ENCODE results near the gene JPH3.

JPH3 gene

GRCh38 chr16:87638736-87639135 is 36.4 kb downstream of the JPH3 start:
- no peak overlapping the region for H3K4me3 ChIP-seq (ENCODE audit: low read length)
- DNase-seq (ENCODE audit: low read depth, low spot score): no peak

- DNase-seq (ENCODE audit: low read depth, low spot score): no peak
- H3K4me3 ChIP-seq (ENCODE audit: low read length): no peak overlapping the region
Observed at GRCh38 chr16:87641721-87642120, 39.4 kb downstream of the JPH3 start.

- DNase-seq (ENCODE audit: low read depth, low spot score): no peak
- no peak overlapping the region for H3K4me3 ChIP-seq (ENCODE audit: low read length)
Observed at GRCh38 chr16:87642491-87642890, 40.2 kb downstream of the JPH3 start.

- H3K4me3 ChIP-seq (ENCODE audit: low read length): no peak overlapping the region
- no peak for DNase-seq (ENCODE audit: low read depth, low spot score)
Observed at GRCh38 chr16:87644186-87644585, 41.9 kb downstream of the JPH3 start.

- H3K4me3 ChIP-seq (ENCODE audit: low read length): no peak overlapping the region
- no peak for DNase-seq (ENCODE audit: low read depth, low spot score)
Observed at GRCh38 chr16:87644596-87644995, 42.3 kb downstream of the JPH3 start.

DNA sequence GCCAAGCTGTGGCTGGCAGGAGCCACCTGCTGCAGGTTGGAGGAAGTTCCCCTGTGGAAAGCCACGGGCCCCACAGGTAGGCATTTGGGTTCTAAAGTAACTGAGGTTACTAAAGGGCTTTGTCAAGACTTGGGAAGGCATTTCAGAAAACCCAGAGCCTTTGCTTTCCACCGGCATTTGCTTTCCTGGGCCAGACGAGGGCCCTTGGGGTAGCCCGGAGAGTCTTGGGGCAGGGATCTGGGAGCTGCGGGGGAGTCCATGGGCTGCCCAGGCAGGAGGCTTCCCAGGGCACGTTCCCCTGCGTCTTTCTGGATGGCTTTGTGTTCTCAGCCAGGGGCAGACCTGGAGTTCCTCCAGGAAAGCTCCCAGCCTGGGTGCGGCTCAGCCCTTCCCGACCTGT is 43.5 kb downstream of the JPH3 start:
- no peak overlapping the region for H3K4me3 ChIP-seq (ENCODE audit: low read length)
- no peak for DNase-seq (ENCODE audit: low read depth, low spot score)

DNA sequence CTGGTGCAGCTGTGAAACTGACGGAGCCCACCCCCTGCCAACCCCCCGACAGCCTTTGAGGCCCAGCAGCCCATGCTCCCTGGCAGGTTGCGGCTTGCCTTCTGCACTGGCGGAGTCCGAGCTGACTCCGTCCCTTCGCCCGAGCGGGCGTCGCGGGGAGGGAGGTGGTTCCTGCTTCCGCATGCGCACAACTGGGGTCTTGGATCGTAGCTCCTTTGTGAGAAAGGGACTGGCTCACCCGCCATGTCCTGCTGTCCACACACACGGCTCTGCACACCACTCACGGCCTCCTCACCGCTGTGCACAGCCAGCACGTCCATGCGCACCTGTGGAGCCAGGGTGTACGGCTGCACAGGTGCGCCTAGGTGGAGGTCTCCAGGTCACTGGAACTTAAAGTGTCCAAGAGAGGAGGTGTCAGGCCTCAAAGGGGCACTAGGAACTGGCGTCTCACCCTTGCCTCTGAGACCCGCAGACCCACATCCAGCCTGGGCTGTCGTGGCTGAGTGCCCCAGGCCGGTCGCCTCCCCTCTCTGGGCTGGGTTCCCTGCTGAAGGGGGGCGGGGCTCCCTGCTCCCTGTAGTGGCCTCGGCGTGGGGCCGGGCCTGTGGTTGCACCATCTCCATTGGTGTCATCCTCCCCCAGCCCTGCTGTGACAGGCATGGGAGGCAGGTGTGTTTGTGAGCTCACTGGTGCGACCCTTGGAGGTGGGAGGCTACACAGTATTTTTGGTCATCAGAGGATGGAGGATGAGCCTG is 45.3 kb downstream of the JPH3 start:
- DNase-seq (ENCODE audit: low read depth, low spot score): no peak
- no peak overlapping the region for H3K4me3 ChIP-seq (ENCODE audit: low read length)

DNA sequence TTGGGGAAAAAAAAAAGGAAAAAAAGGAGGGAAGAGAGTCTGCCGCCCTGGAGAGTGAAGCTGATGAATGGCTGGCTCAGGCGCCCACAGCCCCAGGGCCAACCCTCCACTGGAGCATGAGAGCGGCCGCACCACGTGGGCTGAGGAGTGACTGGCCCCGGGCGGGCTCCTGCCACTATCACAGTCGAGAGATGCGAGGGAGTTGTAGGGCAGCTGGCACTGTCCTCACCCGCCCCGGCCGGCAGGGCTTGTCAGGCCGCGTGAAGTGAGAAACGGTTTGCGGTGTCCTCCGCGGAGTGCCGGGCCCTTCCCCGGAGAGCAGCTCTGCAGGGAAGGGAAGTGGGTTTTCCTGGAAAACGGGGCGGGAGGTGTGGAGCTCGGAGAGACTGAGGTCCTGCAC is 45.9 kb downstream of the JPH3 start:
- H3K4me3 ChIP-seq (ENCODE audit: low read length): no peak overlapping the region
- no peak for DNase-seq (ENCODE audit: low read depth, low spot score)

GRCh38 chr16:87648698-87649487 is 46.6 kb downstream of the JPH3 start:
- no peak overlapping the region for H3K4me3 ChIP-seq (ENCODE audit: low read length)
- DNase-seq (ENCODE audit: low read depth, low spot score): no peak

GRCh38 chr16:87652386-87652785 is 50.1 kb downstream of the JPH3 start:
- H3K4me3 ChIP-seq (ENCODE audit: low read length): no peak overlapping the region
- no peak for DNase-seq (ENCODE audit: low read depth, low spot score)

DNA sequence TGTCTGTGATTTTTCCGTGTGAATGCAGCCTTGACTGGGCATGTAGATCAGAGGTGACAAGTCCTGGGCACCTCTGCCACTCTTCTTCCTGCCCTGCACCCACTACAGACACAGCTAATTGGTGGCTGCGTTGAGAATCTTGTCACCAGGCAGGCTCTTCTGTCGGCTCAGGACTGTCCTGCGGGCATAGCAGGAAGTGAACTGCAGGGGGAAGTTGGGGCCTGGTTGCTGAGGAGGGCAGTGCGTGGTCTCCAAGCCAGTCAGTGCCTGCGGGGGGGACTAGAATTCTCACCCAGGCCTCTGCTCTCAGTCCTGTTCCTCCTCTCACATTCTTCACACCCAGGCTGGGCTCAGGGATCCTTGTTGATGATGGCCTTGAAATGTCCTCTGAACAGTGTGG is 50.5 kb downstream of the JPH3 start:
- H3K4me3 ChIP-seq (ENCODE audit: low read length): no peak overlapping the region
- no peak for DNase-seq (ENCODE audit: low read depth, low spot score)

DNA sequence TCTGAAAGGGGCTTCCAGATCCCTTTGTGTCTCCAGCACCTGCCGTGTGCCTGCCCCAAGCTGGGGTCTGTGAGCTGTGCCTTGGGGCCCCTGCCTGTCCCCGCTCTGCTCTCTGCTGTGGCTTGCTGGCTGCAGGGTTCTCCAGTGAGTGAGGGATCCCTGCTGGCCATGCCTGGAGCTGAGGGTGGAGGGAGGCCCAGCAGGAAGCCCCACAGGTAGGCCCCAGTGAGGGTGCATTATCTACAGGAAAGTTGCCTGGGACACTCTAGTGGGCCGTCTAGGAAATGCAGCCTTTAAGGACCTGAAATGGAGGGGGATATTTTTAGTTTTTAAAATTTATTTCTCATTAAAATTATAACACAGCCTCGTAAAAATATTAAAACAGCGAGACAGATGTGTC is 50.9 kb downstream of the JPH3 start:
- DNase-seq (ENCODE audit: low read depth, low spot score): peak; percentile 29
- no peak overlapping the region for H3K4me3 ChIP-seq (ENCODE audit: low read length)

DNA sequence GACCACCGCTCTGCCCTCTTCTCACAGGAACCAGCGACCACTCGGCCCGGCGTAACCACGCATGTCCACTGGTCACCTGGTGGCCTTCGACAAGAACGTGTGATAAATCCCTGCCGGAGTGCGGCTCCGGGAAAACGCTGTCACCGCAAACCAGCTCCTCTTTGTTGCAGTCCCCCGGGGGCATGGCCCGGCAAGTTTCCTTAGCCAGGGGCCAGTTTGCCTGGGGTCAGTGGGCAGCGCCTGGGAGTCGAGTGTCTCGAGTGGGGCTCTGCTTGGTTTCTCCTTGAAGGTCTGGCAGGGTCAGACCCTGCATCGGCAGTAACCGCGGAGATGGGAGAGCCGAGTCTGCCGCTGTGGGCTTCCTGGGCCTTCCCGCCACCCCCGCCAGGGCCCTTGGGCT is 52.5 kb downstream of the JPH3 start:
- DNase-seq (ENCODE audit: low read depth, low spot score): no peak
- H3K4me3 ChIP-seq (ENCODE audit: low read length): no peak overlapping the region

DNA sequence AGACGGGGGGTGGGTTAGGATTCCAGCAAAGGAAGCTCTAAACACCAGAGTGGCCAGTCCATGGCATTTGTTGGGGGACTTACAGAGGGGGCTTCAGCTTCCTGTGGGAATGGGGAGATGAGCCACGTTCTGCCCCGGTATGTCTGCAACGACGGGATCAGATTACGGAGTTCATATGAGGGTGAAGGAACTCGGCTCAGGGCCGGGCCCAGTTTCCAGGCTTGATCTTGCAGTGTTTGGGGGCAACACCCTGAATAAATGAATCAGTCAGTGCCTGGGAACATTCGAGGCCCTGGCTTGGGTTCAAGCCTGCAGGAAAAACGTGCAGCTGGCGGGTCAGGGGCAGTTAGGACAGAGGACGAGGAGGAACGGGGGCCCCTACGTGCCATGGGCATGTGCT is 54.0 kb downstream of the JPH3 start:
- no peak for DNase-seq (ENCODE audit: low read depth, low spot score)
- no peak overlapping the region for H3K4me3 ChIP-seq (ENCODE audit: low read length)

- no peak overlapping the region for H3K4me3 ChIP-seq (ENCODE audit: low read length)
- DNase-seq (ENCODE audit: low read depth, low spot score): no peak
Observed at GRCh38 chr16:87657621-87658192, 55.4 kb downstream of the JPH3 start.

- DNase-seq (ENCODE audit: low read depth, low spot score): no peak
- H3K4me3 ChIP-seq (ENCODE audit: low read length): no peak overlapping the region
Observed at GRCh38 chr16:87658564-87659225, 56.4 kb downstream of the JPH3 start.

GRCh38 chr16:87661561-87661960 is 59.3 kb downstream of the JPH3 start:
- no peak overlapping the region for H3K4me3 ChIP-seq (ENCODE audit: low read length)
- peak; percentile 89 for DNase-seq (ENCODE audit: low read depth, low spot score)

DNA sequence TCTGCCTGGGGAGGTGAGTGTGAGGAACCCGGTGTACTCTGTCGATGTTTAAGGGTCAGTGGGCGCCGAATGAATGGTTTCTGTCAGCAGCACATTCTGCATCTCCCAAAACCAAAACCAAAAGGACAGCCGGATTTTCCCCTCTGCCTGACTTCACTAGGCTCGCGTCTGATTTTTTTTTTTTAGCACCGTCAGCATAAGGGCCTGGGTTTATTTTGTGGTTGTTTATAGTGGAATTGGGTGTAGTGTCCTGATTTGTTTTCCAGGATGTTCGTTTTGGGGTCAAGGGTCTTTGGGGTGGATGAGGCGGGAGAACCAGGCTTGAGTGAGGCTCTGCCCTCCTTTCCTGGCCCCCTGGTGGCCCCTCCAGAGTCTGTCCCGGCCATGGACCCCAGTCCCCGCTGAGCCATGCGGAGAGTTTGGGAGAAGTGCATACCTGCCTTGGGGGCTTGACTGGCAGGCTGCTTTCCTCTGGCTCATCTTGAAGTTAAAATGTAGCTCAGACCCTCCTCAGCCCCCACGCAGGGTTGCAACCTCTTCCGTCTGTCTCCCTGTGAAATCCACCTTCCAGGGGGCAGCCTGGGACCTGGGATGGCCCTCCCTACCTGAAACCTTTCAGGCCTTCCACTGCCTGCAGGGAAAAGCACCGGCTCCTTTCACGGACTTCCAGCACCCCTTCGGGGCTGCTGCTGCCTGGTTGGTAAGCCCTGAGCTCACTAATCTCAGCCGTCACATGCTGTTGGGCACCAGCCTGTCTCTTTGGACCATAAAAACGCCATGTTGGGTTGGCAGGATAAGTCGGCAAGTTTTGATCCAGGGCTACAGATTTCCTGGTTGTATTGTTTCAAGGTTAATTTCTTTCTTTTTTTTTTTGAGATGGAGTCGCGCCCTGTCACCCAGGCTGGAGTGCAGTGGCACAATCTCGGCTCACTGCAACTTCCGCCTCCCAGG is 60.2 kb downstream of the JPH3 start:
- no peak overlapping the region for H3K4me3 ChIP-seq (ENCODE audit: low read length)
- no peak for DNase-seq (ENCODE audit: low read depth, low spot score)

DNA sequence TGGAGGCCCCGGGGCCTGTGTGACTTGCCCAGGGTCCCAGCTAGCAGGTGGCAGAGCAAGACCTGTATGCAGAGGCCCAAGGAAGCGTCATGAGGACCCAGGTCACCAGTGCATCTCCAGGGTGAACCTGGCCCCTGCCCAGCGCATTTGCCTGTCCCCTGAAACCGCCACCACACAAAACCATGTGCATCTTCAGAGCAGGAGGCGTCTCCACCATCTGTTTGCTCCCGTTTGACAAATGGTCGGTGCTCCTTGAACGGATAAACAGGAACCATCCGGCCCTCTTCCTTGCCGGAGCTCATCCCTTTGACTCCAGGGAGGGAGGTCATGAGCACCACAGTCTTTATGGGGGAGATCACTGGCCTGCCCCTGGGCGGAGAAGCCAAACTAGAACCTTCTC is 62.5 kb downstream of the JPH3 start:
- no peak overlapping the region for H3K4me3 ChIP-seq (ENCODE audit: low read length)
- no peak for DNase-seq (ENCODE audit: low read depth, low spot score)

All from Jurkat, Clone E6-1 (cell line).